IMR-90 (cell line): Measurements from ENCODE around the gene OR8D1. TPM values are rescaled to one million over a fixed set of nuclear protein-coding genes. Genes with fewer than 3 reads are reported as not detected.

Source experiments
- ATAC-seq: fragments of 200-7000 bp; cut with Tn5 transposase; 2 replicates; pipeline ENCODE4 v1.9.1; 2020; ENCODE audit warnings: low read depth, mild to moderate bottlenecking, moderate library complexity
- BruUV-seq: library from RNA; stranded (reverse); fragments of 400-500 nt; replicated peaks from 2 replicates; lab custom pipeline; 2021; lab: Mats Ljungman, UMichigan
- CTCF ChIA-PET: fragments of 300-600 bp; formaldehyde crosslinking; extraction: SDS; loops from one replicate; lab custom pipeline; 2021; ENCODE audit warnings: antibody characterized with exemption; lab: Yijun Ruan, JAX
- POLR2A ChIA-PET: fragments of 300-600 bp; sonication (Branson Sonifier 250); formaldehyde crosslinking; loops from one replicate; lab custom pipeline; 2022; ENCODE audit warnings: antibody characterized with exemption; ENCODE audit not compliant: unreplicated experiment; lab: Charles Lee
- DNase-seq: peaks from one replicate; pipeline ENCODE4 v3.0.0; 2013
- H2AFZ ChIP-seq: replicated peaks from 2 replicates; pipeline ENCODE3; 2013; ENCODE audit warnings: low read length, mild to moderate bottlenecking; ENCODE audit not compliant: poor library complexity
- H2AK5ac ChIP-seq: 2 replicates; pipeline ENCODE4 v1.6.1; 2013; ENCODE audit warnings: low read depth, low read length, inconsistent platforms
- H2AK9ac ChIP-seq: replicated peaks from 2 replicates; pipeline ENCODE3; 2013; ENCODE audit warnings: mild to moderate bottlenecking, low read depth, low read length, moderate library complexity; ENCODE audit not compliant: poor library complexity
- H2BK120ac ChIP-seq: 2 replicates; pipeline ENCODE4 v1.6.1; 2013; ENCODE audit warnings: low read depth, low read length, inconsistent platforms
- H2BK15ac ChIP-seq: 3 replicates; pipeline ENCODE4 v1.6.1; 2013; ENCODE audit warnings: low read depth, low read length, inconsistent platforms
- H2BK20ac ChIP-seq: 2 replicates; pipeline ENCODE4 v1.6.1; 2013; ENCODE audit warnings: low read depth, mild to moderate bottlenecking, inconsistent platforms, low read length, moderate library complexity
- H2BK5ac ChIP-seq: 2 replicates; pipeline ENCODE4 v1.6.1; 2013; ENCODE audit warnings: mild to moderate bottlenecking, low read depth, low read length, inconsistent platforms; ENCODE audit not compliant: poor library complexity, severe bottlenecking
- H3K14ac ChIP-seq: replicated peaks from 2 replicates; pipeline ENCODE4 v1.6.1; 2013; ENCODE audit warnings: low read depth, low read length, inconsistent platforms
- H3K18ac ChIP-seq: 2 replicates; pipeline ENCODE4 v1.6.1; 2013; ENCODE audit warnings: low read depth, low read length, control low read depth
- H3K23ac ChIP-seq: 2 replicates; pipeline ENCODE4 v1.6.1; 2013; ENCODE audit warnings: low read depth, low read length, inconsistent platforms
- H3K27ac ChIP-seq: 2 replicates; pipeline ENCODE4 v1.5.1; 2013; ENCODE audit warnings: mild to moderate bottlenecking, control low read depth, low read length; ENCODE audit not compliant: insufficient read depth
- H3K27me3 ChIP-seq: 2 replicates; pipeline ENCODE4 v1.6.1; 2013; ENCODE audit warnings: low read length; ENCODE audit not compliant: control insufficient read depth, insufficient read depth
- H3K36me3 ChIP-seq: 2 replicates; pipeline ENCODE4 v1.6.1; 2013; ENCODE audit warnings: low read length, mixed read lengths; ENCODE audit not compliant: control insufficient read depth, insufficient read depth
- H3K4ac ChIP-seq: 2 replicates; pipeline ENCODE4 v1.6.1; 2013; ENCODE audit warnings: low read depth, low read length, inconsistent platforms
- H3K4me1 ChIP-seq: 2 replicates; pipeline ENCODE4 v1.6.1; 2013; ENCODE audit warnings: low read length, mixed read lengths; ENCODE audit not compliant: control insufficient read depth, insufficient read depth
- H3K4me2 ChIP-seq: 2 replicates; pipeline ENCODE4 v1.6.1; 2013; ENCODE audit warnings: low read depth, mild to moderate bottlenecking, control low read depth, low read length, moderate library complexity
- H3K4me3 ChIP-seq: 2 replicates; pipeline ENCODE4 v1.5.1; 2013; ENCODE audit warnings: low read depth, mild to moderate bottlenecking, control low read depth, low read length, moderate library complexity; ENCODE audit not compliant: insufficient read depth
- H3K56ac ChIP-seq: 2 replicates; pipeline ENCODE4 v1.6.1; 2013; ENCODE audit warnings: low read length, inconsistent platforms; ENCODE audit not compliant: insufficient read depth; ENCODE audit errors: extremely low read depth
- H3K79me1 ChIP-seq, 2 experiments: 2 replicates each; pipeline ENCODE4 v1.6.1; 2013; ENCODE audit warnings: low read length in 2 of 2, inconsistent platforms in 1 of 2, low read depth in 1 of 2
- H3K9ac ChIP-seq: 2 replicates; pipeline ENCODE4 v1.6.1; 2013; ENCODE audit warnings: low read depth, low read length, control low read depth
- H3K9me1 ChIP-seq: 2 replicates; pipeline ENCODE4 v1.6.1; 2013; ENCODE audit warnings: low read length, inconsistent platforms; ENCODE audit not compliant: insufficient read depth
- H3K9me3 ChIP-seq: 2 replicates; pipeline ENCODE4 v1.6.1; 2013; ENCODE audit warnings: low read length; ENCODE audit not compliant: control insufficient read depth, insufficient read depth
- H4K20me1 ChIP-seq: 2 replicates; pipeline ENCODE4 v1.6.1; 2013; ENCODE audit warnings: low read length, inconsistent platforms; ENCODE audit not compliant: insufficient read depth
- H4K5ac ChIP-seq: 2 replicates; pipeline ENCODE4 v1.6.1; 2013; ENCODE audit warnings: mild to moderate bottlenecking, low read depth, low read length, control low read depth
- H4K8ac ChIP-seq, 2 experiments: 2 replicates each; pipeline ENCODE4 v1.6.1; 2013; ENCODE audit warnings: low read depth in 2 of 2, low read length in 2 of 2, control low read depth in 1 of 2, inconsistent platforms in 1 of 2
- H4K91ac ChIP-seq: 2 replicates; pipeline ENCODE4 v1.6.1; 2013; ENCODE audit warnings: low read depth, low read length, inconsistent platforms; ENCODE audit not compliant: insufficient read depth
- BHLHE40 ChIP-seq: fragments of 150-350 bp; IDR thresholded peaks from 2 replicates; pipeline ENCODE4 v1.6.1; 2016; ENCODE audit warnings: mild to moderate bottlenecking, low read depth, low read length
- CEBPB ChIP-seq: IDR thresholded peaks from 2 replicates; pipeline ENCODE4 v1.6.1; 2012; ENCODE audit warnings: low read depth, low read length, improper control_type of control experiment
- CHD1 ChIP-seq: IDR thresholded peaks from 2 replicates; pipeline ENCODE4 v1.6.1; 2012; ENCODE audit warnings: low read depth, low read length, improper control_type of control experiment
- ELK1 ChIP-seq: fragments of 150-350 bp; IDR thresholded peaks from 2 replicates; pipeline ENCODE4 v1.6.1; 2016; ENCODE audit warnings: low read depth, mild to moderate bottlenecking, low read length, moderate library complexity, borderline replicate concordance
- FOS ChIP-seq: fragments of 150-350 bp; IDR thresholded peaks from 2 replicates; pipeline ENCODE4 v1.6.1; 2016; ENCODE audit warnings: low read depth, low read length
- MAFK ChIP-seq: IDR thresholded peaks from 2 replicates; pipeline ENCODE4 v1.6.1; 2012; ENCODE audit warnings: low read depth, low read length, improper control_type of control experiment
- MAZ ChIP-seq: IDR thresholded peaks from 2 replicates; pipeline ENCODE4 v1.6.1; 2012; ENCODE audit warnings: low read depth, mild to moderate bottlenecking, low read length, improper control_type of control experiment, moderate library complexity, borderline replicate concordance
- MXI1 ChIP-seq: IDR thresholded peaks from 2 replicates; pipeline ENCODE4 v1.6.1; 2012; ENCODE audit warnings: low read depth, mild to moderate bottlenecking, low read length, moderate library complexity, borderline replicate concordance
- NFE2L2 ChIP-seq: fragments of 150-350 bp; IDR thresholded peaks from 2 replicates; pipeline ENCODE4 v1.6.1; 2016; ENCODE audit warnings: low read depth, mild to moderate bottlenecking, low read length
- POLR2A ChIP-seq: IDR thresholded peaks from 2 replicates; pipeline ENCODE4 v1.6.1; 2012; ENCODE audit warnings: mild to moderate bottlenecking, low read depth, low read length
- RCOR1 ChIP-seq: IDR thresholded peaks from 2 replicates; pipeline ENCODE4 v1.6.1; 2012; ENCODE audit warnings: mild to moderate bottlenecking, low read length, improper control_type of control experiment; ENCODE audit not compliant: insufficient replicate concordance
- RFX5 ChIP-seq: IDR thresholded peaks from 2 replicates; pipeline ENCODE4 v1.8.0; 2012; ENCODE audit warnings: low read depth, mild to moderate bottlenecking, low read length, moderate library complexity
- SMC3 ChIP-seq: fragments of 150-350 bp; IDR thresholded peaks from 2 replicates; pipeline ENCODE4 v1.6.1; 2016; ENCODE audit warnings: low read depth, mild to moderate bottlenecking, antibody characterized with exemption, low read length, moderate library complexity
- WGBS, 2 experiments: methylation state at CpG; one replicate each; pipeline versions ENCODE4 v1.1.5 to v1.1.7; 2013; ENCODE audit warnings: missing lambda C conversion rate in 2 of 2; ENCODE audit not compliant: insufficient read length in 1 of 2; ENCODE audit errors: extremely low coverage in 2 of 2; 5-methylcytosine and 5-hydroxymethylcytosine counted together
- dilution Hi-C: fragments of 300-500 bp; cut with HindIII; formaldehyde crosslinking; loops from one replicate; pipeline ENCODE4 v1.14.3; 2018; ENCODE audit warnings: low sequenced_read_pairs; ENCODE audit not compliant: unreplicated experiment
- in situ Hi-C: fragments of 300-500 bp; cut with MboI; formaldehyde crosslinking; loops from 3 replicates; pipeline ENCODE4 v1.14.3; 2019; ENCODE audit warnings: low sequenced_read_pairs, inconsistent platforms, mixed read lengths
- intact Hi-C: fragments of 100-400 bp; cut with micrococcal nuclease; formaldehyde crosslinking; loops from 2 replicates; pipeline ENCODE4 v1.10.0; 2022
- polyA plus RNA-seq, 3 experiments: library from polyadenylated mRNA; depleted of rRNA; stranded (reverse); fragments of >200 nt; gene quantifications; 2 replicates each; pipeline ENCODE4 v1.2.3, GENCODE V29; 2012; ENCODE audit warnings: low replicate concordance in 1 of 3
- total RNA-seq: library from RNA; depleted of rRNA; stranded (reverse); fragments of >200 nt; gene quantifications from 2 replicates; pipeline ENCODE4 v1.2.3, GENCODE V29; 2012
- TF ChIP-seq, protein P1 (sequence below): conservative IDR thresholded peaks from 2 replicates; pipeline ENCODE4 v1.5.1; 2012; ENCODE audit warnings: mild to moderate bottlenecking, low read depth, low read length, improper control_type of control experiment

OR8D1 gene
- total and polyA plus RNA-seq, 2 of the 4 experiments (the other 2 are of a cell fraction) = not detected

DNA sequence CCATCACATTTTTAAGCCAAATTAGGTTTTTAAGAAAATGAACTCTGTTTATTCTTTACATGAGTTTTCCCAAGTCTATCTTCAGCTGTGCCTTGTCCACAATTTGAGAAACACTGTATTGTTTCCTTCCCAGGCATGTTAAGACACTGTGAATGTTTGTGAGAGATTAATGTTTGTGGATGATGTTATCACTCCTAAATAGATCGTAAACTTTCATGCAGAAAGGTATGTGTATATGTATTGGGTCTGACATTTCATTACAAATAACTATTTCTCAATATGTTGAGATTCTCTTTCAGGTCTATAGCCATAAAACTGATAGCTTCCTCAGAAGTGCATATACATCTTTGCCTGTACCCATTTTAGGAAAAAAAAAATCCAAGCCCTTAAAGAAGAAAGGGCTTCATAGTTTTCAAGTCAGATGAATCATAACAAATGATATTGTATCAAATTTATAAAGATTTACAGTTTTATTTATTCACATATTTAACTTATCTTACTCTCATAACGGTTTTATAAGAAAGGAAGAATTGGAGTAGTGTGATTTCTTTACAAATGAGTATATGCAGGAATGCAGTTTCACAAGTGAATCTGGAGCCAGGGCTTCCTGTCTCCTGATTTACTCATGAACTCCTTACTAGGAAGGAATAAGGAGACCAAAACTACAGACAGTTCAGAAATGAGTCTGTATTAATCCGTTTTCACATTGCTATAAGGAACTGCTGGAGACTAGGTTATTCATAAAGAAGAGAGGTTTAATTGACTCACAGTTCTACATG, 11.2 kb downstream of the OR8D1 start:
- dilution Hi-C loops = no loop called here
- Histone ChIP-seq H3K27ac (no peak overlapping the region), H3K14ac (no peak overlapping the region), H3K4me3 (no peak overlapping the region), H2AK5ac (no peak overlapping the region), H2BK15ac (peak overlapping the region; percentile 34; the same call in 1 of the 3 replicates), H3K4ac (peak overlapping the region; percentile 88; the same call in 1 of the 2 replicates), H3K9me1 (no peaks in the 10 kb centered on the region), H4K5ac (peak overlapping the region; percentile 63; the same call in 1 of the 2 replicates), H4K8ac (peak overlapping the region in 1 of 2 experiments; percentile 55; a peak in 2 of 4 replicates), H2BK5ac (peak overlapping the region; percentile 49), H3K4me1 (peaks cover 2% of the 10 kb centered on the region; the same call in 1 of the 2 replicates), H3K56ac (no peak overlapping the region), H3K27me3 (no peaks in the 10 kb centered on the region), H3K9ac (no peak overlapping the region), H3K9me3 (no peaks in the 10 kb centered on the region; the same call in 1 of the 2 replicates), H3K18ac (peak overlapping the region; percentile 54; the same call in 1 of the 2 replicates), H2BK20ac (no peak overlapping the region), H4K20me1 (no peaks in the 10 kb centered on the region), H2AK9ac (no peak overlapping the region), H3K4me2 (no peak overlapping the region; the same call in 1 of the 2 replicates), H3K23ac (no peak overlapping the region), H3K79me1 (no peaks in the 10 kb centered on the region), H2AFZ (no peak overlapping the region), H4K91ac (peak overlapping the region; percentile 74), H2BK120ac (peak overlapping the region; percentile 57), H3K36me3 (no peaks in the 10 kb centered on the region)
- intact Hi-C loops = no loop called here
- ChIA-PET POLR2A (no interaction called here), CTCF (interaction anchor here (0.6 kb wide), 1 partner anchor 40 kb away, joined by 4 read pairs; no protein-coding TSS in a partner anchor)
- WGBS, 2 experiments = no CpG with 5 or more reads among the region's 3 CpGs
- DNase-seq (no peak), ATAC-seq (no peak)
- BruUV-seq = no TSS peak
- no peak for TF ChIP-seq RFX5
- TF ChIP-seq POLR2A = no peak
- TF ChIP-seq CHD1 = no peak
- TF ChIP-seq CEBPB = no peak
- TF ChIP-seq SMC3 = no peak
- no peak for TF ChIP-seq ELK1
- TF ChIP-seq RCOR1 = no peak
- no peak for TF ChIP-seq NFE2L2
- no peak for TF ChIP-seq MAZ
- TF ChIP-seq MXI1 = no peak
- TF ChIP-seq BHLHE40 = no peak
- no peak for TF ChIP-seq FOS
- no peak for TF ChIP-seq MAFK
- TF ChIP-seq, protein P1, sequence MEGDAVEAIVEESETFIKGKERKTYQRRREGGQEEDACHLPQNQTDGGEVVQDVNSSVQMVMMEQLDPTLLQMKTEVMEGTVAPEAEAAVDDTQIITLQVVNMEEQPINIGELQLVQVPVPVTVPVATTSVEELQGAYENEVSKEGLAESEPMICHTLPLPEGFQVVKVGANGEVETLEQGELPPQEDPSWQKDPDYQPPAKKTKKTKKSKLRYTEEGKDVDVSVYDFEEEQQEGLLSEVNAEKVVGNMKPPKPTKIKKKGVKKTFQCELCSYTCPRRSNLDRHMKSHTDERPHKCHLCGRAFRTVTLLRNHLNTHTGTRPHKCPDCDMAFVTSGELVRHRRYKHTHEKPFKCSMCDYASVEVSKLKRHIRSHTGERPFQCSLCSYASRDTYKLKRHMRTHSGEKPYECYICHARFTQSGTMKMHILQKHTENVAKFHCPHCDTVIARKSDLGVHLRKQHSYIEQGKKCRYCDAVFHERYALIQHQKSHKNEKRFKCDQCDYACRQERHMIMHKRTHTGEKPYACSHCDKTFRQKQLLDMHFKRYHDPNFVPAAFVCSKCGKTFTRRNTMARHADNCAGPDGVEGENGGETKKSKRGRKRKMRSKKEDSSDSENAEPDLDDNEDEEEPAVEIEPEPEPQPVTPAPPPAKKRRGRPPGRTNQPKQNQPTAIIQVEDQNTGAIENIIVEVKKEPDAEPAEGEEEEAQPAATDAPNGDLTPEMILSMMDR = no peak
- in situ Hi-C loops = no loop called here
